Mesenchymal stem cell (in vitro differentiated cells and primary cell): ENCODE measurements around the gene CCDC124.

Experiments used
- DNase-seq: peaks from one replicate; pipeline ENCODE4 v3.0.0-alpha.2; 2013
- H2AFZ ChIP-seq: one replicate; pipeline ENCODE4 v1.6.1; 2013; ENCODE audit warnings: low read depth, mild to moderate bottlenecking, control low read depth, inconsistent platforms, low read length, moderate library complexity
- H2AK5ac ChIP-seq: 2 replicates; pipeline ENCODE4 v1.6.1; 2013; ENCODE audit warnings: low read length, moderate library complexity, mild to moderate bottlenecking, inconsistent platforms; ENCODE audit not compliant: severe bottlenecking
- H2BK120ac ChIP-seq: one replicate; pipeline ENCODE4 v1.6.1; 2013; ENCODE audit warnings: low read depth, mild to moderate bottlenecking, inconsistent platforms, low read length, moderate library complexity
- H2BK12ac ChIP-seq, 2 experiments: one replicate each; pipeline ENCODE4 v1.6.1; 2013; ENCODE audit warnings: inconsistent platforms in 2 of 2, low read length in 2 of 2, mild to moderate bottlenecking in 2 of 2, moderate library complexity in 2 of 2, control low read depth in 1 of 2
- H2BK15ac ChIP-seq: one replicate; pipeline ENCODE4 v1.6.1; 2013; ENCODE audit warnings: mild to moderate bottlenecking, low read depth, inconsistent platforms; ENCODE audit not compliant: poor library complexity, severe bottlenecking
- H2BK5ac ChIP-seq: 2 replicates; pipeline ENCODE4 v1.6.1; 2013; ENCODE audit warnings: low read depth, mild to moderate bottlenecking, low read length, control low read depth, inconsistent platforms; ENCODE audit not compliant: poor library complexity, severe bottlenecking
- H3K14ac ChIP-seq, 2 experiments: one replicate each; pipeline ENCODE4 v1.6.1; 2013; ENCODE audit warnings: inconsistent platforms in 2 of 2, low read length in 2 of 2, control low read depth in 1 of 2, mild to moderate bottlenecking in 1 of 2, moderate library complexity in 1 of 2
- H3K18ac ChIP-seq, 2 experiments: one replicate each; pipeline ENCODE4 v1.6.1; 2013; ENCODE audit warnings: inconsistent platforms in 2 of 2, low read length in 2 of 2, control low read depth in 1 of 2, low read depth in 1 of 2, mild to moderate bottlenecking in 1 of 2
- H3K23ac ChIP-seq, 2 experiments: one replicate each; pipeline ENCODE4 v1.6.1; 2013; ENCODE audit warnings: inconsistent platforms in 2 of 2, low read length in 2 of 2, mild to moderate bottlenecking in 2 of 2, moderate library complexity in 2 of 2, control low read depth in 1 of 2
- H3K27ac ChIP-seq: 2 replicates; pipeline ENCODE4 v1.5.1; 2013; ENCODE audit warnings: mild to moderate bottlenecking, moderate library complexity, low read length, control low read depth, inconsistent platforms; ENCODE audit not compliant: poor library complexity, severe bottlenecking
- H3K27me3 ChIP-seq, 2 experiments: 2 replicates each; pipeline versions ENCODE4 v1.6.1 to v1.7.0; 2013; ENCODE audit warnings: low read length in 2 of 2, mild to moderate bottlenecking in 2 of 2, moderate library complexity in 2 of 2, control low read depth in 1 of 2, inconsistent platforms in 1 of 2; ENCODE audit not compliant: control insufficient read depth in 1 of 2, insufficient read depth in 1 of 2
- H3K36me3 ChIP-seq, 2 experiments: 2 replicates each; pipeline versions ENCODE4 v1.6.1 to v1.7.0; 2013; ENCODE audit warnings: low read length in 2 of 2, control low read depth in 1 of 2, inconsistent platforms in 1 of 2, low read depth in 1 of 2, mild to moderate bottlenecking in 1 of 2; ENCODE audit not compliant: insufficient read depth in 2 of 2, control insufficient read depth in 1 of 2
- H3K4ac ChIP-seq, 2 experiments: one replicate each; pipeline ENCODE4 v1.6.1; 2013; ENCODE audit warnings: inconsistent platforms in 2 of 2, low read length in 2 of 2, mild to moderate bottlenecking in 2 of 2, moderate library complexity in 2 of 2, control low read depth in 1 of 2, low read depth in 1 of 2
- H3K4me1 ChIP-seq: 2 replicates; pipeline ENCODE4 v1.6.1; 2013; ENCODE audit warnings: low read depth, low read length, control low read depth; ENCODE audit not compliant: control insufficient read depth, insufficient read depth
- H3K4me2 ChIP-seq: 2 replicates; pipeline ENCODE4 v1.6.1; 2013; ENCODE audit warnings: low read length, mild to moderate bottlenecking, inconsistent platforms; ENCODE audit not compliant: poor library complexity, severe bottlenecking
- H3K4me3 ChIP-seq, 2 experiments: 2 replicates each; pipeline versions ENCODE4 v1.5.1 to v1.7.0; 2013; ENCODE audit warnings: low read length in 2 of 2, mild to moderate bottlenecking in 2 of 2, control low read depth in 1 of 2, low read depth in 1 of 2; ENCODE audit not compliant: insufficient read depth in 1 of 2
- H3K79me1 ChIP-seq: replicated peaks from 2 replicates; pipeline ENCODE4 v1.6.1; 2013; ENCODE audit warnings: mild to moderate bottlenecking, control low read depth, low read length, inconsistent platforms; ENCODE audit not compliant: poor library complexity, severe bottlenecking
- H3K9ac ChIP-seq: 2 replicates; pipeline ENCODE4 v1.7.0; 2013; ENCODE audit warnings: mild to moderate bottlenecking, low read length, moderate library complexity
- H3K9me3 ChIP-seq: 2 replicates; pipeline ENCODE4 v1.7.0; 2013; ENCODE audit warnings: mild to moderate bottlenecking, low read length; ENCODE audit not compliant: control insufficient read depth
- H4K8ac ChIP-seq: one replicate; pipeline ENCODE4 v1.6.1; 2013; ENCODE audit warnings: inconsistent platforms, mild to moderate bottlenecking, low read length, moderate library complexity
- H4K91ac ChIP-seq: one replicate; pipeline ENCODE4 v1.6.1; 2013; ENCODE audit warnings: mild to moderate bottlenecking, low read length, inconsistent platforms
- WGBS: methylation state at CpG from one replicate; pipeline ENCODE4 v1.1.7; 2013; ENCODE audit warnings: mixed read lengths; 5-methylcytosine and 5-hydroxymethylcytosine counted together

Gene CCDC124

GRCh38 chr19:17974551-17974950 lies 41.7 kb downstream of the CCDC124 start:
- no peak for DNase-seq
- Histone ChIP-seq H3K27me3 (peaks cover 13 to 41% of the 10 kb centered on the region in 2 experiments), H3K4ac (no peak overlapping the region), H2BK120ac (no peak overlapping the region), H2AFZ (no peak overlapping the region), H2AK5ac (no peak overlapping the region), H3K4me3 (no peak overlapping the region), H4K8ac (no peak overlapping the region), H3K4me1 (no peaks in the 10 kb centered on the region), H3K23ac (no peak overlapping the region), H3K9ac (no peak overlapping the region), H3K4me2 (no peak overlapping the region), H3K14ac (no peak overlapping the region), H3K36me3 (no peaks in the 10 kb centered on the region), H3K9me3 (no peaks in the 10 kb centered on the region), H3K79me1 (no peaks in the 10 kb centered on the region), H4K91ac (no peak overlapping the region), H3K27ac (no peak overlapping the region), H2BK12ac (no peak overlapping the region), H2BK5ac (no peak overlapping the region), H3K18ac (no peak overlapping the region), H2BK15ac (no peak overlapping the region)
- 90% methylated on average over 6 of the region's 6 CpGs for whole genome bisulfite sequencing

GRCh38 chr19:17975032-17975431 lies 42.2 kb downstream of the CCDC124 start:
- Histone ChIP-seq H3K4me2 (no peak overlapping the region), H2BK5ac (no peak overlapping the region), H2AFZ (no peak overlapping the region), H4K8ac (no peak overlapping the region), H3K4me1 (no peaks in the 10 kb centered on the region), H3K4ac (no peak overlapping the region), H3K27ac (no peak overlapping the region), H3K9ac (no peak overlapping the region), H3K27me3 (peaks cover 13 to 41% of the 10 kb centered on the region in 2 experiments), H4K91ac (no peak overlapping the region), H3K9me3 (no peaks in the 10 kb centered on the region), H2BK15ac (no peak overlapping the region), H2AK5ac (no peak overlapping the region), H3K23ac (no peak overlapping the region), H2BK12ac (no peak overlapping the region), H3K18ac (no peak overlapping the region), H3K36me3 (no peaks in the 10 kb centered on the region), H3K4me3 (no peak overlapping the region), H2BK120ac (no peak overlapping the region), H3K79me1 (no peaks in the 10 kb centered on the region), H3K14ac (no peak overlapping the region)
- no peak for DNase-seq
- 89% methylated on average over 8 of the region's 8 CpGs for WGBS

- H2BK5ac ChIP-seq: no peak overlapping the region
- 89% methylated on average over 4 of the region's 4 CpGs for WGBS
- no peak overlapping the region for H3K4me2 ChIP-seq
- H3K14ac ChIP-seq: no peak overlapping the region
- peaks cover 13 to 37% of the 10 kb centered on the region in 2 experiments for H3K27me3 ChIP-seq
- H3K4me3 ChIP-seq: no peak overlapping the region
- H4K8ac ChIP-seq: no peak overlapping the region
- no peak overlapping the region for H2AFZ ChIP-seq
- H3K79me1 ChIP-seq: no peaks in the 10 kb centered on the region
- H3K9ac ChIP-seq: no peak overlapping the region
- H2BK15ac ChIP-seq: no peak overlapping the region
- no peak overlapping the region for H2BK120ac ChIP-seq
- no peak overlapping the region for H3K18ac ChIP-seq
- H3K36me3 ChIP-seq: no peaks in the 10 kb centered on the region
- H3K4me1 ChIP-seq: no peaks in the 10 kb centered on the region
- H2BK12ac ChIP-seq: no peak overlapping the region
- no peak overlapping the region for H3K23ac ChIP-seq
- no peak overlapping the region for H3K4ac ChIP-seq
- H3K27ac ChIP-seq: no peak overlapping the region
- no peak overlapping the region for H2AK5ac ChIP-seq
- DNase-seq: no peak
- H3K9me3 ChIP-seq: no peaks in the 10 kb centered on the region
- H4K91ac ChIP-seq: no peak overlapping the region
These were observed 44.2 kb downstream of the CCDC124 start for GRCh38 chr19:17977021-17977420.

- Histone ChIP-seq H3K36me3 (no peaks in the 10 kb centered on the region), H2BK15ac (no peak overlapping the region), H4K91ac (no peak overlapping the region), H3K27me3 (peaks cover 15 to 36% of the 10 kb centered on the region in 2 experiments), H3K14ac (no peak overlapping the region), H3K4me3 (no peak overlapping the region), H3K79me1 (no peaks in the 10 kb centered on the region), H3K9me3 (no peaks in the 10 kb centered on the region), H2BK12ac (no peak overlapping the region), H2AK5ac (no peak overlapping the region), H3K9ac (no peak overlapping the region), H3K18ac (no peak overlapping the region), H2AFZ (no peak overlapping the region), H3K4ac (no peak overlapping the region), H2BK120ac (no peak overlapping the region), H3K23ac (no peak overlapping the region), H2BK5ac (no peak overlapping the region), H3K27ac (no peak overlapping the region), H4K8ac (no peak overlapping the region), H3K4me2 (no peak overlapping the region), H3K4me1 (no peaks in the 10 kb centered on the region)
- 81% methylated on average over 7 of the region's 7 CpGs for WGBS
- no peak for DNase-seq
These were observed 44.7 kb downstream of the CCDC124 start for GRCh38 chr19:17977488-17977887.
